ENCODE results near the gene SPRYD3. TPM values are rescaled to one million over a fixed set of nuclear protein-coding genes. Genes with fewer than 3 reads are reported as not detected.

SPRYD3 gene
- total RNA-seq, 1 experiment from 2014 or later, result 47.5 TPM

DNA sequence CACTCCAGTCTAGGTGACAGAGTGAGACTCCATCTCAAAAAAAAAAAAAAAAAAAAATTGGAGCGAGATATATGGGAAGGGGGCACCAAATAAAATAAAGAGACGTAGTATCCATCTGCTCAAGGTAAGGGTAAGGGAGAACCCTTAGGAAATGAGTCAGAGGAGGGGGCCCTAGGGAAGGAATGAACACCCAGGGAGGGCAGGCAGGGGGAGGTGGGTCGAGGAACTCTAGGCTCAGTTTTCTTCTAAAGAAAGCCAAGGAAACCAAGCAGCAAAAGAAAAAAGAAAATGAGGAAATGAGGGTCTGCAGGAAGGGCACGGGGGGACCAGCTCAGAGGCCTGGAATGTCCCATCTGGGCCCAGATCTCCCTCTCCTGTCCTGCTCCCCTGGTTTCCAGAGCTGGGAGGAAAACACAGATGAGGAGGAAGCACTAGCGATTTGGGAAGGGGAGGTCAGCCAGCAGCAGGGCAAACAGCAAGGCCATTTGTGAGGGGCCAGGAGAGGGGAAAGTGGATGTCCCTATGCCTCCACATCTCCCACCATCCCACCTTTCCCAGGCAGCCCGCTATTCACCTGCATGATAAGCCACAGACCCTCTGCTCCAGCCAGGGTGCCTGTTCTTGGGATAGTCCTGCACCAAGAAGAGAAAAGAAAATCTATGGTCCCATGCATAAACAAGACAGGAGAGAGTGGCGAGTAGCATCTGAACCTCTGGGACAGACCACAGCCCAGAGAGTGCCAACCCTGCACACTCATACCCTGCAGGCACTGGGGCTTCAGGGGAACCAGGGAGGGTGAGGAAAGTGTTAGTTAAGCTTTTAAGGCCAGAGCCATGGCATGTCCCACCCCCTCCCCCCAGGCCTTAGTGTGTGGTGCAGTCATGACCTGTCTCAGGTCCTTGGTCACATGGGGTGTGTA lies 11.9 kb downstream of the SPRYD3 start:
- CTCF ChIA-PET, result interaction anchor here (0.5 to 3.9 kb wide), 9 partner anchors 13 to 404 kb away, joined by 3 to 110 read pairs (median 13); partner anchors contain the start of genes CSAD, IGFBP6 and ZNF740
- H3K9me3 ChIP-seq (ENCODE audit: control insufficient read depth in 1 of 2, insufficient read depth in 1 of 2, low read depth in 1 of 2, low read length in 2 of 2), result no peaks in the 10 kb centered on the region
- intact Hi-C loops (cut with micrococcal nuclease), result loop anchor here (1.0 to 10.0 kb wide), 2 partner anchors 92 to 217 kb away; no protein-coding TSS in a partner anchor
- H4K20me1 ChIP-seq (ENCODE audit: insufficient read depth), result no peaks in the 10 kb centered on the region
- no peak for ATAC-seq
- H2AFZ ChIP-seq (ENCODE audit: low read depth, low read length, poor library complexity, severe bottlenecking), result no peak overlapping the region
- peaks cover 12 to 52% of the 10 kb centered on the region in 2 experiments for H3K4me1 ChIP-seq (ENCODE audit: control insufficient read depth in 1 of 2, insufficient read depth in 2 of 2, low read length in 2 of 2)
- no peaks in the 10 kb centered on the region for H3K9me2 ChIP-seq (ENCODE audit: insufficient read depth)
- RAD21 ChIA-PET (ENCODE audit: low non-redundant PET in 1 of 2, low total read pairs in 2 of 2, uncharacterized antibody in 2 of 2, unreplicated experiment in 2 of 2), result interaction anchor here (1.3 to 3.2 kb wide), 4 partner anchors 30 to 92 kb away, joined by 3 to 30 read pairs (median 18); partner anchors contain the start of gene IGFBP6 (in 2 of the 2)
- no peak overlapping the region for H3K9ac ChIP-seq (ENCODE audit: low read length)
- BruUV-seq (replicated peaks), result no TSS peak
- H3K36me3 ChIP-seq (ENCODE audit: control insufficient read depth in 1 of 2, insufficient read depth in 2 of 2, low read length in 2 of 2), result peaks cover 3 to 36% of the 10 kb centered on the region in 2 experiments; a peak in 3 of 4 replicates
- H3K27ac ChIP-seq (ENCODE audit: low read depth, low read length), result peak overlapping the region; percentile 9; the same call in 1 of the 2 replicates
- TF ChIP-seq, protein P1, sequence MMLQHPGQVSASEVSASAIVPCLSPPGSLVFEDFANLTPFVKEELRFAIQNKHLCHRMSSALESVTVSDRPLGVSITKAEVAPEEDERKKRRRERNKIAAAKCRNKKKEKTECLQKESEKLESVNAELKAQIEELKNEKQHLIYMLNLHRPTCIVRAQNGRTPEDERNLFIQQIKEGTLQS (IDR thresholded peaks at IDR 0.05), result no peak
- TF ChIP-seq EGR1 (IDR thresholded peaks at IDR 0.05; ENCODE audit: low read depth) (no peak), POLR2AphosphoS5 (IDR thresholded peaks at IDR 0.05; ENCODE audit: low read depth, low read length) (no peak), FOSL1 (IDR thresholded peaks at IDR 0.05; ENCODE audit: low read depth) (no peak), RAD21 (IDR thresholded peaks at IDR 0.05; ENCODE audit: low read depth) (no peak)
- TF ChIP-seq, protein P2, sequence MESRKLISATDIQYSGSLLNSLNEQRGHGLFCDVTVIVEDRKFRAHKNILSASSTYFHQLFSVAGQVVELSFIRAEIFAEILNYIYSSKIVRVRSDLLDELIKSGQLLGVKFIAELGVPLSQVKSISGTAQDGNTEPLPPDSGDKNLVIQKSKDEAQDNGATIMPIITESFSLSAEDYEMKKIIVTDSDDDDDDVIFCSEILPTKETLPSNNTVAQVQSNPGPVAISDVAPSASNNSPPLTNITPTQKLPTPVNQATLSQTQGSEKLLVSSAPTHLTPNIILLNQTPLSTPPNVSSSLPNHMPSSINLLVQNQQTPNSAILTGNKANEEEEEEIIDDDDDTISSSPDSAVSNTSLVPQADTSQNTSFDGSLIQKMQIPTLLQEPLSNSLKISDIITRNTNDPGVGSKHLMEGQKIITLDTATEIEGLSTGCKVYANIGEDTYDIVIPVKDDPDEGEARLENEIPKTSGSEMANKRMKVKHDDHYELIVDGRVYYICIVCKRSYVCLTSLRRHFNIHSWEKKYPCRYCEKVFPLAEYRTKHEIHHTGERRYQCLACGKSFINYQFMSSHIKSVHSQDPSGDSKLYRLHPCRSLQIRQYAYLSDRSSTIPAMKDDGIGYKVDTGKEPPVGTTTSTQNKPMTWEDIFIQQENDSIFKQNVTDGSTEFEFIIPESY (IDR thresholded peaks at IDR 0.05; ENCODE audit: extremely low read depth, insufficient replicate concordance, low read length), result no peak
- TF ChIP-seq, protein P3, sequence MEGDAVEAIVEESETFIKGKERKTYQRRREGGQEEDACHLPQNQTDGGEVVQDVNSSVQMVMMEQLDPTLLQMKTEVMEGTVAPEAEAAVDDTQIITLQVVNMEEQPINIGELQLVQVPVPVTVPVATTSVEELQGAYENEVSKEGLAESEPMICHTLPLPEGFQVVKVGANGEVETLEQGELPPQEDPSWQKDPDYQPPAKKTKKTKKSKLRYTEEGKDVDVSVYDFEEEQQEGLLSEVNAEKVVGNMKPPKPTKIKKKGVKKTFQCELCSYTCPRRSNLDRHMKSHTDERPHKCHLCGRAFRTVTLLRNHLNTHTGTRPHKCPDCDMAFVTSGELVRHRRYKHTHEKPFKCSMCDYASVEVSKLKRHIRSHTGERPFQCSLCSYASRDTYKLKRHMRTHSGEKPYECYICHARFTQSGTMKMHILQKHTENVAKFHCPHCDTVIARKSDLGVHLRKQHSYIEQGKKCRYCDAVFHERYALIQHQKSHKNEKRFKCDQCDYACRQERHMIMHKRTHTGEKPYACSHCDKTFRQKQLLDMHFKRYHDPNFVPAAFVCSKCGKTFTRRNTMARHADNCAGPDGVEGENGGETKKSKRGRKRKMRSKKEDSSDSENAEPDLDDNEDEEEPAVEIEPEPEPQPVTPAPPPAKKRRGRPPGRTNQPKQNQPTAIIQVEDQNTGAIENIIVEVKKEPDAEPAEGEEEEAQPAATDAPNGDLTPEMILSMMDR (IDR thresholded peaks at IDR 0.05 in 2 of 3, conservative IDR thresholded peaks at IDR 0.05 in 1 of 3; ENCODE audit: borderline replicate concordance in 1 of 3, insufficient read depth in 1 of 3, low read depth in 2 of 3, low read length in 2 of 3), result no peak
- no peak overlapping the region for H3K4me3 ChIP-seq (replicated peaks in 1 of 2; ENCODE audit: low read depth in 1 of 2, low read length in 2 of 2)
- peak overlapping the region; percentile 62 for H3K4me2 ChIP-seq (ENCODE audit: low read length)
- no peaks in the 10 kb centered on the region for H3K79me2 ChIP-seq (ENCODE audit: insufficient read depth, low read length)
- no peak for DNase-seq (ENCODE audit: low read depth, low spot score)
- no peaks in the 10 kb centered on the region for H3K27me3 ChIP-seq (ENCODE audit: insufficient read depth, low read length)
- POLR2A ChIA-PET, result interaction anchor here (1.3 to 2.9 kb wide), 2 partner anchors 12 to 32 kb away, joined by 7 to 13 read pairs; partner anchors contain the start of gene SPRYD3
